Endothelial cell of umbilical vein (primary cell): ENCODE results near the gene ZPBP2.
"Not testable (repeated sequence)": the region's sequence is repeated elsewhere in the genome, so short reads cannot be mapped to it uniquely, and the experiment has no call there.

Experiments used
- EZH2 ChIP-seq: IDR thresholded peaks from 2 replicates; pipeline ENCODE4 v1.6.1; 2012; ENCODE audit warnings: borderline replicate concordance, low read depth, mild to moderate bottlenecking, moderate library complexity, low read length, inconsistent platforms; ENCODE audit not compliant: severe bottlenecking
- GATA2 ChIP-seq: IDR thresholded peaks from 2 replicates; pipeline ENCODE4 v1.7.0; 2011; ENCODE audit warnings: low read depth, mild to moderate bottlenecking, moderate library complexity, mixed read lengths, low read length; ENCODE audit not compliant: insufficient read length, insufficient read depth
- JUN ChIP-seq: IDR thresholded peaks from 2 replicates; pipeline ENCODE4 v1.6.1; 2011; ENCODE audit warnings: borderline replicate concordance, low read depth; ENCODE audit not compliant: insufficient read length, insufficient read depth
- POLR2A ChIP-seq: IDR thresholded peaks from 2 replicates; pipeline ENCODE4 v1.6.1; 2012; ENCODE audit warnings: low read depth, mild to moderate bottlenecking, control low read depth, low read length
- POLR2AphosphoS5 ChIP-seq: IDR thresholded peaks from 2 replicates; pipeline ENCODE4 v1.6.1; 2012; ENCODE audit warnings: low read depth, mild to moderate bottlenecking, control low read depth, low read length, moderate library complexity; ENCODE audit not compliant: insufficient read depth
- TF ChIP-seq, protein P1 (sequence below), 2 donors: IDR thresholded peaks; 1 replicate in 1 of 2; 2 replicates in 1 of 2; pipeline ENCODE4 v1.5.1; 2011; ENCODE audit warnings: low read length in 2 of 2, mild to moderate bottlenecking in 2 of 2, moderate library complexity in 2 of 2, control low read depth in 1 of 2, inconsistent platforms in 1 of 2, low read depth in 1 of 2; ENCODE audit not compliant: insufficient read depth in 1 of 2; ENCODE audit errors: extremely low read depth in 1 of 2

DNA sequence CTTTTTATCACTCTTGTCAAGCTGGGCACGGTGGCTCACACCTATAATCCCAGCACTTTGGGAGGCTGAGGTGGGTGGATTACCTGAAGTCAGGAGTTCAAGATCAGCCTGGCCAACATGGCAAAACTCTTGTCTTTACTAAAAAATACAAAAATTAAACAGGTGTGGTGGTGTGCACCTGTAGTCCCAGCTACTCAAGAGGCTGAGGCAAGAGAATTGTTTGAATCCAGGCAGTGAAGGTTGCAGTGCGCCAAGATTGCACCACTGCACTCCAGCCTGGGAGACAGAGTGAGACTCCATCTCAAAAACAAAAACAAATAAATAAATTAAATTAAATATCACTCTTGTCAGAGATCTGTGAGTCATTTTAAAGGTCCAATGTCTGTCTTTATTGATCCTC, 34.0 kb downstream of the ZPBP2 start:
- not testable (repeated sequence) for TF ChIP-seq GATA2, EZH2, POLR2A, POLR2AphosphoS5, JUN
- TF ChIP-seq, protein P1, sequence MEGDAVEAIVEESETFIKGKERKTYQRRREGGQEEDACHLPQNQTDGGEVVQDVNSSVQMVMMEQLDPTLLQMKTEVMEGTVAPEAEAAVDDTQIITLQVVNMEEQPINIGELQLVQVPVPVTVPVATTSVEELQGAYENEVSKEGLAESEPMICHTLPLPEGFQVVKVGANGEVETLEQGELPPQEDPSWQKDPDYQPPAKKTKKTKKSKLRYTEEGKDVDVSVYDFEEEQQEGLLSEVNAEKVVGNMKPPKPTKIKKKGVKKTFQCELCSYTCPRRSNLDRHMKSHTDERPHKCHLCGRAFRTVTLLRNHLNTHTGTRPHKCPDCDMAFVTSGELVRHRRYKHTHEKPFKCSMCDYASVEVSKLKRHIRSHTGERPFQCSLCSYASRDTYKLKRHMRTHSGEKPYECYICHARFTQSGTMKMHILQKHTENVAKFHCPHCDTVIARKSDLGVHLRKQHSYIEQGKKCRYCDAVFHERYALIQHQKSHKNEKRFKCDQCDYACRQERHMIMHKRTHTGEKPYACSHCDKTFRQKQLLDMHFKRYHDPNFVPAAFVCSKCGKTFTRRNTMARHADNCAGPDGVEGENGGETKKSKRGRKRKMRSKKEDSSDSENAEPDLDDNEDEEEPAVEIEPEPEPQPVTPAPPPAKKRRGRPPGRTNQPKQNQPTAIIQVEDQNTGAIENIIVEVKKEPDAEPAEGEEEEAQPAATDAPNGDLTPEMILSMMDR (IDR thresholded peaks at IDR 0.05; ENCODE audit: extremely low read depth in 1 of 2, insufficient read depth in 1 of 2, low read depth in 1 of 2, low read length in 2 of 2) = not testable (repeated sequence)
